Activated B cell treated with CpG ODN at 0.5 μM for 24 hours (primary cell): ENCODE measurements around the gene PFKFB3. TPM values are rescaled to one million over a fixed set of nuclear protein-coding genes. Genes with fewer than 3 reads are reported as not detected.

Experiments used
- ATAC-seq: fragments of 200-7000 bp; cut with Tn5 transposase; one replicate; pipeline ENCODE4 v1.10.0; 2021; ENCODE audit warnings: low read depth, mild to moderate bottlenecking, moderate library complexity
- CTCF ChIA-PET: fragments of 350-600 bp; sonication (Branson Sonifier 250); formaldehyde crosslinking; loops from one replicate; lab custom pipeline; 2021; ENCODE audit warnings: antibody characterized with exemption; lab: Charles Lee
- POLR2A ChIA-PET: fragments of 350-600 bp; sonication (Branson Sonifier 250); formaldehyde crosslinking; loops from one replicate; lab custom pipeline; 2021; ENCODE audit warnings: antibody characterized with exemption; lab: Charles Lee
- DNase-seq: peaks from one replicate; pipeline ENCODE4 v3.0.0; 2022
- H3K27ac Mint-ChIP-seq: one replicate; pipeline ENCODE4 v1.8.0; 2020; ENCODE audit warnings: mixed read lengths
- H3K27me3 Mint-ChIP-seq: one replicate; pipeline ENCODE4 v1.8.0; 2021; ENCODE audit warnings: mixed read lengths
- H3K36me3 Mint-ChIP-seq: one replicate; pipeline ENCODE4 v1.8.0; 2021; ENCODE audit warnings: low read depth, mixed read lengths
- H3K4me1 Mint-ChIP-seq: one replicate; pipeline ENCODE4 v1.8.0; 2021; ENCODE audit warnings: mixed read lengths
- H3K4me3 Mint-ChIP-seq: one replicate; pipeline ENCODE4 v1.8.0; 2020; ENCODE audit warnings: mild to moderate bottlenecking, mixed read lengths
- H3K9me3 Mint-ChIP-seq: one replicate; pipeline ENCODE4 v1.8.0; 2020; ENCODE audit warnings: mixed read lengths
- intact Hi-C: fragments of 100-400 bp; cut with micrococcal nuclease; formaldehyde crosslinking; loops from one replicate; pipeline ENCODE4 v1.15.1; 2024
- total RNA-seq: library from RNA; stranded (reverse); gene quantifications from 2 replicates; pipeline ENCODE4 v1.2.3, GENCODE V29; 2022
- TF ChIP-seq, protein P1 (sequence below): fragments of 200-600 bp; IDR thresholded peaks from one replicate; pipeline ENCODE4 v1.8.0; 2022; ENCODE audit warnings: antibody characterized with exemption, mild to moderate bottlenecking

PFKFB3 gene
- total RNA-seq, 1 donor from 2014 or later = 105 TPM

DNA sequence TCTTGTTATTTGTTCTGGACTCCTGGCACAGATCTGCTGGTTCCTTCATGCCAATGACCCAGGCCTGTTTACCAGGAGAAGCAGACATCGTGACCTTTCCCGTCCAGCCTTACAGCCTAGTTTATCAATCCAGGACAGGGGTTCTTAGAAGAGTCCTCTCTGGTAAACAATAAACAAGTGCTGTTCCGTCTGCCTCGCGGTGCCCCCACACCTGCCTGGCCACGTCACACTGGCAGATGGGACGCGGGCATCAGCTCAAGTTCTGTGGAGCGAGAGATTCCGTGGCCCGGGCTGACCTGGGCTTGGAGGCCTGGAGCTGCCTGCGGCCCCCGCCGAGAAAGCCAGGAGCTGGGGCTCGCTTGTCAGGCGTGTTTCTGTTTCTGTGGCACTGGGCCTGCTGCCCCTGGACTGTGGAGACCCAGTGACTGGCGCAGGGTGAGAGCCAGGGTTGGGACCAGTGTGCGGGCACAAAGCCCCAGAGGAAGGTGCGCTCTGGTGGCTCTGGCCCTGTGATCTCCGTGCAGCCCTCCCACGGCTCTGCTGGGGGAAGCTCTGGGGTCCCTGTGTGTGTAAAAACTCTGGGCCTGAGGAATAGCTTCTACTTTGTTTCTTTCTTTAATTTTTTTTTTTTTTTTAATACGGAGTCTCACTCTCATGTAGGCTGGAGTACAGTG, 28.4 kb upstream of the PFKFB3 start:
- TF ChIP-seq, protein P1, sequence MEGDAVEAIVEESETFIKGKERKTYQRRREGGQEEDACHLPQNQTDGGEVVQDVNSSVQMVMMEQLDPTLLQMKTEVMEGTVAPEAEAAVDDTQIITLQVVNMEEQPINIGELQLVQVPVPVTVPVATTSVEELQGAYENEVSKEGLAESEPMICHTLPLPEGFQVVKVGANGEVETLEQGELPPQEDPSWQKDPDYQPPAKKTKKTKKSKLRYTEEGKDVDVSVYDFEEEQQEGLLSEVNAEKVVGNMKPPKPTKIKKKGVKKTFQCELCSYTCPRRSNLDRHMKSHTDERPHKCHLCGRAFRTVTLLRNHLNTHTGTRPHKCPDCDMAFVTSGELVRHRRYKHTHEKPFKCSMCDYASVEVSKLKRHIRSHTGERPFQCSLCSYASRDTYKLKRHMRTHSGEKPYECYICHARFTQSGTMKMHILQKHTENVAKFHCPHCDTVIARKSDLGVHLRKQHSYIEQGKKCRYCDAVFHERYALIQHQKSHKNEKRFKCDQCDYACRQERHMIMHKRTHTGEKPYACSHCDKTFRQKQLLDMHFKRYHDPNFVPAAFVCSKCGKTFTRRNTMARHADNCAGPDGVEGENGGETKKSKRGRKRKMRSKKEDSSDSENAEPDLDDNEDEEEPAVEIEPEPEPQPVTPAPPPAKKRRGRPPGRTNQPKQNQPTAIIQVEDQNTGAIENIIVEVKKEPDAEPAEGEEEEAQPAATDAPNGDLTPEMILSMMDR = no peak
- Mint-ChIP-seq H3K4me3 (no peak overlapping the region), H3K27ac (no peak overlapping the region), H3K36me3 (peaks cover 4% of the 10 kb centered on the region), H3K27me3 (no peaks in the 10 kb centered on the region), H3K4me1 (peaks cover 47% of the 10 kb centered on the region), H3K9me3 (no peaks in the 10 kb centered on the region)
- DNase-seq (no peak), ATAC-seq (no peak)
- ChIA-PET CTCF (interaction anchor here (1.0 kb wide), 1 partner anchor 227 kb away, joined by 5 read pairs; no protein-coding TSS in a partner anchor), POLR2A (interaction anchor here (1.5 kb wide), 1 partner anchor 8 kb away, joined by 3 read pairs; no protein-coding TSS in a partner anchor)
- intact Hi-C loops = loop anchor here (2.0 kb wide), 1 partner anchor 14 kb away; no protein-coding TSS in a partner anchor

DNA sequence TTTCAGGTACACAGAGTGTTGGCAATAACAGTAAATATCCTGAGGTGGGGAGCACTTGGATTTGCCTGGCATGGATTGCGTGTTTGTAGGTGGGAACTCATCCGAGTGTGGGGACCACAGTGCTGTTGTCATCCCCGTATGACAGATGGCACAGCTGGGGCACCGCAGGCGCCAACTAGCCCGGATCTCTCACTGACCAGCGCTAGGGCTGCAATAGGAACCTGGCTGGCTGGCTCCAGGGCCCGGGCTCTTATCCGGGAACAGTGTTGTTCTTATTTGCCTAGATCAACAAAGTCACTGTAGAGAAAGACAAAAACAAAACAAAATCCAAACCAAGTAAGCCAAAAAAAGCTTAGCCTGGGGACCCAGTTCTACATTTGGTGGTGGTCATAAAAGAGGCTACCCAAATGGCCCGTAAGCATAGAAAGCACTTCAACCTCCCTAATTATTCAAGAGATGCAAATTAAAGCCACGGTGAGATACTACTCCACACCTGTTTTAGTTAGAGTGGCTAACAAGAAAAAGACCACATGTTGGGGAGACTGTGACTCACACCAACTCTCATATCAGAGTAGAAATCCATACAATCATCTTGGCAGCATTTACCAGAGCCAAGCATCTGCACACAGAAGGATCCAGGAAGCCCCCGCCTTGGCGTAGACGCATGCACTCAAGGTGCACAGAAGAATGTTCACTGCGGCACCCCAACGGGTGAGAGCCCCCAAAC, 27.2 kb upstream of the PFKFB3 start:
- Mint-ChIP-seq H3K36me3 (peaks cover 4% of the 10 kb centered on the region), H3K4me3 (no peak overlapping the region), H3K4me1 (peaks cover 41% of the 10 kb centered on the region), H3K27me3 (no peaks in the 10 kb centered on the region), H3K9me3 (no peaks in the 10 kb centered on the region), H3K27ac (no peak overlapping the region)
- POLR2A ChIA-PET = interaction anchor here (1.5 kb wide), 1 partner anchor 9 kb away, joined by 3 read pairs; no protein-coding TSS in a partner anchor
- CTCF ChIA-PET = interaction anchor here (1.0 kb wide), 1 partner anchor 226 kb away, joined by 5 read pairs; no protein-coding TSS in a partner anchor
- TF ChIP-seq, protein P1 = no peak
- no peak for DNase-seq
- no peak for ATAC-seq
- intact Hi-C loops = loop anchor here (2.0 kb wide), 1 partner anchor 13 kb away; no protein-coding TSS in a partner anchor

DNA sequence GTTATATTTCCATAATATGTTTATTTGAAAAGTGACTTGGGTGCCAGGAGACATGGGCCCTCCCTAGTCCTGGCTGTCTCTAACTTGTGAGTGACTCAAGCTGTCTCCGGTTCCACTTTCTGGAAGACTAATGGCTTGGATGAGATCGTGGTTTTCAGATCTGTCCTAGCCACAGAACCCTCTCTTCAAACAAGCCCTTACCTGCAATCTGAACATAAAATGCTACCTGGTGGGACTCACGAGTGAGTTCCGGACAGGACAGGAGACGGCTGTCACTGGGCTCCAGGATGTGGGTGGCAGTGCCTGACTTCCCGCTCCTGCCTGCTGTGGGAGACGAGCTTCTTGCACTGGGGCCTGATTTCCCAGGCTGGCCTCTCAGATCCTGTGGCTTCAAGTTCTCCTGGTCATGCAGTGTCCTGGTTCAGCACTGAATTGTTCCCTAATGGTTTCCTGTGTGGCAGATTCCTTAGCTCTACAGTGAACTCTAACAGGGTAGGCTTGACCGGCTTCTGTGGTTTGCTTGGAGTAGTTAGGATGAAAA, 26.0 kb upstream of the PFKFB3 start:
- DNase-seq (no peak), ATAC-seq (no peak)
- POLR2A ChIA-PET = no interaction called here
- peaks cover 4% of the 10 kb centered on the region for H3K36me3 Mint-ChIP-seq
- H3K4me1 Mint-ChIP-seq = peaks cover 34% of the 10 kb centered on the region
- TF ChIP-seq, protein P1 = no peak
- CTCF ChIA-PET = no interaction called here
- H3K4me3 Mint-ChIP-seq = no peak overlapping the region
- intact Hi-C loops = no loop called here
- H3K9me3 Mint-ChIP-seq = no peaks in the 10 kb centered on the region
- H3K27me3 Mint-ChIP-seq = no peaks in the 10 kb centered on the region
- H3K27ac Mint-ChIP-seq = no peak overlapping the region

DNA sequence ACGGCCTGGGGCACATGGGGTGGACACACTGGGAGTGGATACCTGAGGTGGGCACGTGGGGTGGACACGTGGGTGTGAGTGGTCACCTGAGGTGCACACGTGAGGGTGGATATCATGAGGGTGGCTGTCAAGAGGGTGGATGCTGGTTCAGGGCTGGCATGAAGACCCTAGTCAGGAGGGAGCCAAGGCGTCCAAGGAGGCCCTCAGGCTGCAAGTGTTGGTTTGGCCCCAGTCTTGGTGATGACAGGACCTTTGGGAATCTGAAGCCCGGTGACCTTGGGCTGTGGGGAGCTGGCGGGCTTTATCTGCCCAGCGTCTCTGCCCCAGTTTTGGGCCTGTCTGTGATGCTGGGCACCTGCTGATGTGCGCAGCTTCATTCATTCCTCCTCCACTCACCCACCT, 24.9 kb upstream of the PFKFB3 start:
- POLR2A ChIA-PET = no interaction called here
- no peak for ATAC-seq

More for the DNA sequence above, 24.9 kb upstream of the PFKFB3 start:
- Mint-ChIP-seq H3K27me3 (no peaks in the 10 kb centered on the region), H3K9me3 (no peaks in the 10 kb centered on the region), H3K36me3 (peaks cover 4% of the 10 kb centered on the region), H3K27ac (no peak overlapping the region), H3K4me3 (no peak overlapping the region), H3K4me1 (peaks cover 27% of the 10 kb centered on the region)
- DNase-seq = no peak
- TF ChIP-seq, protein P1 = no peak
- CTCF ChIA-PET = no interaction called here
- intact Hi-C loops = no loop called here
